SK-MEL-5 (cell line): Measurements from ENCODE around the gene MAP3K20. TPM values are rescaled to one million over a fixed set of nuclear protein-coding genes. Genes with fewer than 3 reads are reported as not detected.
A peak's percentile ranks its signal among the peaks of the same experiment; 100 is the strongest.

Source experiments
- DNase-seq: peaks from one replicate; pipeline ENCODE4 v3.0.0-alpha.2; 2016; ENCODE audit warnings: low read depth, low spot score
- in situ Hi-C: cut with HindIII; loops from 2 replicates; pipeline ENCODE4 v1.10.0; 2016; ENCODE audit warnings: low sequenced_read_pairs, high pct_unique_total_duplicates, low pct_unique_long_range_greater_than_20kb
- total RNA-seq: library from RNA; depleted of rRNA; stranded (reverse); fragments of >200 nt; shearing (Covaris generic); gene quantifications from 2 replicates; pipeline ENCODE4 v1.2.3, GENCODE V29; 2014

Gene MAP3K20
- total RNA-seq, 1 experiment from 2014 or later: 11.2 TPM

DNA sequence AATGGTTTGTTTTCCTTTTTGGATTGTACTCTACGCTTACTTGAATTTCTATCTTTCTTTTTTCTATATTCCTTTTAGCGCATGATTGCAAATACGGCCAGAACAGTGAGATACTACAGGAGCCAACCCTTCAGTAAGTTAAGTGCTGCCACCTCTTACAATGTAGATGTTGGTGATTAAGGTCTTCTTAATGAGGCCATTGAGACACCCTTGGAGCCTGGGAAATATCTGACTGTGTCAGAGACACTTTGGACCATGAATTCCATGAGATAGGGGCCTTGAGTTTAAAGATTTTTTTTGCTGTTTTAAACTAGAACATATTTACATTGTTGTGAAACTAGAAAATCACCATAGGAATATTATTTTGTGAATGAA lies 27.1 kb upstream of the MAP3K20 start:
- in situ Hi-C loops: no loop called here
- no peak for DNase-seq

DNA sequence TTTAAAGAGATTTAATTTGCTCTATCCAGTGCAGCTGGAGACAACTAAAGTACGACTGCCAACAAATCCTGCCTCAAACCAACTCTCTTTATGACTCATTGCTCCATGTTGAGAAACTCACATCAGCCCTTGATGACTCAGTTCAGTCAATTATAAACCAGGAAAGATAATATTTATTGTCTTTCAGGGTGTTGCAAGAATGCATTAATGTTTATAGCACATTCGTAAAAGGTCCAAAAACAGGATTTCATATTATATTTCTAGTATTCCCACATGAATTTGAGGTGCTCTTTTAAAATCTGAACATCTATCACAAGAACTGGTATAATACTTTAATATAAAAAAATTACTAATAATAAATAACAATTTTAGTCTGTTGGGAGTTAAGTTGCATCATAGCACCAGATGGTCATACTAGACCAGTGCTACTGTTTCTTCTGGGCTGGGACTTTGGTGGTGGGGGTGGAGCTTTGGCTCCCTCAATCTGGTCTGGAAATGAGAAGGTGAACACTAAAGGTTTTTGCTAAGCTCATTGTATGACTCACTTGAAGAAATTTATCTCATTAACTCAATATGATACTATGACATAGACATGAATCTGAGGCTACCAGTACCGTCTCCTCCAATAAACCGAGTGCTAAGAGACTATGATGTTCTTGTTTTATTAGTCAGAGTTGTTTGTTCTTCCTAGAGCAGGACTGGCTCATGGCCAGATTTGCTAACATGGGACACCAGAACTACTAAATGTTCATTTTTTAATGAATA lies 26.6 kb upstream of the MAP3K20 start:
- peak; percentile 59 for DNase-seq
- in situ Hi-C loops: no loop called here

DNA sequence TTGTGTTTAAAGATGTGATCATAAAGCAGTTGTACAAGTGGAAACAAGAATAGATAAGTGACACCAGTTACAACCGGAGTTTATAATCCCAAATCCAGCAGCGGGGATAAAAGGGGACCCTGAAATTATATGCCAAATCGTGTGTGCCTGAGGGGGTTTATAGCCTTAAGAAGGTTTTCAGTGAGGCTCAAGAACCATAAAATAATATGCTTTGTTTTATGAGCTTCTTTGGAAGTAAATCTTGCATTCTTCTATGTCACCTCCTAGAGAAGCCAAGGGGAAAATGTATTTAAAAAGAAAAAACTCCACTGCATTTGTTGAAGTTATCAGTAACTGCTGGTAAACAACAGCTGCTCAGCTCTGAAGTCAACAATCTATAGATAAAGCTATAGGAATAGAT lies 25.8 kb upstream of the MAP3K20 start:
- DNase-seq: no peak
- in situ Hi-C loops: no loop called here

DNA sequence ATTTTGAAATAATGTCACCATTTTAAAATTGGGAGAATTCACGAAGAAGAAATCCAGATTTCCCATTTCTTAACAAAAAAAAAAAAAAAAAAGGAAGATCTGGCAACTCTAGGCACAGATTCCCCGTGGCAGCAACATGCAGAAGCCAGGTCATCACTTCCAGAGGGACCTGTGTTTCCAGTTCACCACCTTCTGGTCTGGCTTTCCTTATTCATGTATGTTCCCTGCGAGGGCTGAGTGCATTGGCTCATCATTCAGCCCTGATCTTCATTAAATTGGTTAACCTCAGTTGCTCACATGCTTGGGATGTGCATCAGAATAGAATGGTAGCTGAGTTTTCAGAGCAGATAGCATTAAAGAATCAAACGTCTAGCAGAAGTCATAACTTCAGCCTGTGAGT lies 25.0 kb upstream of the MAP3K20 start:
- no peak for DNase-seq
- in situ Hi-C loops: no loop called here

DNA sequence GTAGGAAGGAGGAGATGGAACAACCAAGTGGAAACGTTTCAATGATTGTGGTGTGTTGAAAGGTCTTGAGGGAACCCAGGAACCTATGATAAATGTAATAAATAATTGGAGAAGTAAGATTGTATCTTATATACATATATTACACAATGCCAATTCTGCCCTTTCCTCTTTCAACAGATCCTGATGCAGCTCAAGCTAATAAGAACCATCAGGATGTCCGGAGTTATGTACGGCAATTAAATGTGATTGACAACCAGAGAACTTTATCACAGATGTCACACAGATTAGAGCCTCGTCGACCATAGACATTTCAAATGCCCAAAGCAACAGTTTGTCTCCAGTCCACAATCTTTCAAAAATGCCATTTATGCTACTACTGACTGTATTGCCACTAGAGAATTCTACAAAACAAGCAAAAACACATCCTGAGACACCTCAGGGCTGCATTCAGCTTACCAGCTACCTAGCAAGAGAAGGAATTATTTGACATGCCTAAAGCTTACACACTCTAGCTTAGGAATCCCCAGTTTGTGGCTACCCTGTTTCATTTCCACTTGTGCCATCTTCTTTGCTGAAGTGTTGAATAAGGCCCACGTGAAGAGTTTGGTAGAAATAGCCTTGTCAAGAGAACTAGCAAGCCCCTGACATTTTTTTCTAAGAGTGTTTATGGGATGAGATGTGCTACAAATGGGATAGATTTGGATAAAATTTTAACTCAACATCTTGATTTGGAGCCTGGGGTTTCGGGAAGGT lies 24.0 kb upstream of the MAP3K20 start:
- in situ Hi-C loops: no loop called here
- no peak for DNase-seq

DNA sequence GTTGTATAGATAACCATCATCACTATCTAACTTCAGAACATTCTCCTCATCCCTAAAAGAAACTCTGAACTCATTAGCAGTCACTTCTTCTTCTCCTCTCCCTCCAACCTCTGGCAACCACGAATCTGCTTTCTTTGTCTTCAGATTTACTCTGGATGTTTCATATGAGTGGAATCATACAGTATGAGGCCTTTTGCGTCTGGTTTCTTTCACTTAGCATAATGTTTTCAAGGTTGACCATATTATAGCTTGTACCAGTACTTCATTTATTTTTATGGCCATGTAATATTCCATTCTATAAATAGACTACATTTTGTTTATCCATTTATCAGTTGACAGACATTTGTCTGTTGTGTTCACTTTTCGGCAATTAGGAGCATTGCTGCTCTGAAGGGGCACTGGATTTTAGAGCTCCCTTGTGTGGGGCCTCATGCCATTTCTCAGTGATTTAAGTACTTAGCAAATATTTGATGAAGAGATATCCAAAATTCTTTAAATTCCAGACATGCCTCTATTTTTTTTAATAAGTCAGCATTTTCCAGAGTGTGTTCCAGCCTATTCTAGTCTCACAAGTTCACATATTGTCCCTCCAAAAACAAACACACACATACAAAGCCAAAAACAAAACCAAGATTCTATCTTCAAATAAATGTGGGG lies 22.5 kb upstream of the MAP3K20 start:
- in situ Hi-C loops: no loop called here
- no peak for DNase-seq

DNA sequence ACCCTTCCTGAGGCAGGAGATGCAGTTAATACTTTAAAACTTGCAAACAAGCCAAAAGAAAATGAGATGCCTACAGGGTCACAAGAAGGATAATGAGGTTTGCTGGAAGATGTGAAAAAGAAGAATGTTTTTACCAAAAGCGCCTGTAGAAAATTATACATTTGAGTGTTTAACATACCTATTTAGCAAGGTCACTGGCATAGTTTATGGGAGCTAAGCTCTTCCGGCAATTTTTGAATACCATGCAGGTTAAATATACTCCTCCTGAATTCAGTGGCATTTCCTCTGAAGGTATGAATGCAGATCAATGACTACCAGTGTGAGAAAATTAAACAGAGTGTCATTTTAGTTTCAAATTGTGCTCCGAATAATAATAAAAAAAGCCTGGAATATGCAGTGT lies 21.2 kb upstream of the MAP3K20 start:
- DNase-seq: no peak
- in situ Hi-C loops: no loop called here

DNA sequence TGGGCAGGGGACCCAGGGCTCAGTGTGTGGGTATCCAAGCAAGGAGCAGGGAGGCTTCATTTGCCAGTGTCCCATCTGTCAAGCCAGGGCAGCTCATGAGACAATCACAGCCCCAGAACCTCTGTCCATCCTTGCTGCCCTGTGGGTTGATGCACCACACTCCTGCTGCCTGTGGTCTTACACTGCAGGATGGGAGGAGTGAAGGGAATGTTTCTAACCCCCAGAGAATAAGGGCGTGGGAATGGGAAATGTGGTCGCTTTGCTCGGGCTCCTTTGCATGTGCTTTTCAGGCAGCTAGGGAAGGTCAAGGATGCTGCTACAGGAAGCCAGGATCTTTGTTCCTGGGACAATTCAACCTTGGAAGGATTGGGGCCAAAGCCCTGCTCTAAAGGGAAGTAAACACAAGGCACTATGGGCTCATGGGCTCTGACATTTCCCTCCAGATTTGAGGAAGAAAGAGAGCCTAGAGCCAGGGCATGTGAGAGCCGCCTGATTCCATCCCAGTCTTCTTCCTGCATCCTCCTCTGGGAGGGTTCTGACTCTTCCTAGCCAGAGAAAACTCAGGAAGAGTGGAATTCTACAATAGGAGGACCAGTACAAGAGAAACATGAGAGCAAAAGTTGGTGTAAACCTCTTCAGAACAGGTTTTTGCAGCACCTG lies 18.8 kb upstream of the MAP3K20 start:
- in situ Hi-C loops: no loop called here
- DNase-seq: peak; percentile 17

DNA sequence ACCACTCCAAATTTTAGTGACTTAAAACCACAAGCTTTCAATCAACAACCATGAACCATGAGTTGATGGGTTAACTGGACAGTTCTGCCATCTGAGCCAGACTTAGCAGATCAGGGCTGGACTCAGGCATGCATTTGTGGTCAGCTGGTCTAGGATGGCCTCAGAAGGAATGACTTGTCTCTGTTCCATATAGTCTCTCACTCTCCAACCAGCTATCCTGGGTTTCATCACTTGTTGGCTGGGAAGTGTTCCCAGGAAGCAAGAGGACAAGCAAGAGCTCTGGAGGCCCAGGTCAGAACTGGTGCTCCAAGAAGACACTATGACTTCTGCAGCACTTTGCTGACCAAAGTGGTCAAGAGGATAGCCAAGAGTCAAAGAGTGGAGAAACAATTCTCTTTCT lies 17.5 kb upstream of the MAP3K20 start:
- in situ Hi-C loops: no loop called here
- no peak for DNase-seq

DNA sequence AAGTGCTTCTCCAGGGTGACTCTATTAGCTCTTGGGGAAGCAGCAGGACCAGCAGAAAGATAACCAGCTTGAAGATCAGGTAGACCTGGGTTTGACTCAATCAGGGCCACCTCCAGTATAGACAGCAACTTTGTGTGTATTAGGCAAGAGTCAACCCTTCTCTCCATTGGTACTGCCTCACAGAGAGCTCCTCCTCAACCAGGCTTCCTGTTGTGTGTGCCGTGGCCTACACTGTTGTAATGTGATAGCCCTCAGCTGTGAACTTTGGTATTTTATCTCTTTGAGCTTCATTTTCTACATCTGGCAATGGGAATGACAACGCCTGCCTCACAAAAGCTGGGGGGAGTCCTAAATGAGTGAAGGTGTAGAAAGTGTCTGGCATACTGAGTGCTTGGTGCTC lies 17.0 kb upstream of the MAP3K20 start:
- no peak for DNase-seq
- in situ Hi-C loops: no loop called here

DNA sequence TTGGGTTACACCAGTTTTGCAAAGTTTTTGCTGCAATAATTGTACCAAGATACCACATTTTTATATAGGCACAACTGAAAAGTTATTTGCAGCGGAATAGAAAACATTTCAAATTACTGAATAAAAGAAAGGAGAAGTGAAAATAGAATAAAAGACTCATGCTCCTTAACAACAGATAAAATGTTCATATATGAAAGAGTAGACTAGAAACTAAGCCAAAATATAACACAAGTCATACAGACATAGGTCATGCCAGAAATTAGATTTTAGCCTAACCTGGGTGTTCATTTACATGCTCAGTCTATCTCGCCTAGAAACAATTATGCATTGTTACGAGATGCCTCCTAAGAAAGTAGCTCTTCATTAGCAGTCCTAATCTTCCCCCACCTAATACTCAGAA lies 16.4 kb upstream of the MAP3K20 start:
- in situ Hi-C loops: no loop called here
- DNase-seq: no peak

DNA sequence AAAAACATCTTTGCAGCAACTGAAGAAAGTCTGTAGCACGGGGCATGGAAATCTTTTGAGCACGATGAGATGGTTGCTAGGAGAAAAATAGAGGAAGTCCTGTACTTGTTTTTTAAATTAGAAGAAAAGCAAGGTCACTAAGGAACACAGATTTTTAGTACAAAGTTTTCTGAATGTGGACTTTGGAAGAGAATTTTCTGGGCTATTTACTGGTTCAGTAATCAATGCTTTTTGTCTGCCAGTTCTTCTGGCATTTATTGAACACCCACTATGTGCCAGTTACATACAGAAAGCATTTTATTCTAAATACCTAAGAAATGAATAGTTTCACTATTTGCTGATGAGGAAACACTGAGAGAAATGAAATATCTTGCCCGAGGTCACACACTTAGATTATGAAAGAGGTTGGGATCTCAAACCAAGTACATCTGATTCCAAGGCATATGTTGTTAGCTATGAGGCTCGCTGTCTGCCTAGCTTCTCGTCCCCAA lies 15.6 kb upstream of the MAP3K20 start:
- in situ Hi-C loops: no loop called here
- peak; percentile 42 for DNase-seq

DNA sequence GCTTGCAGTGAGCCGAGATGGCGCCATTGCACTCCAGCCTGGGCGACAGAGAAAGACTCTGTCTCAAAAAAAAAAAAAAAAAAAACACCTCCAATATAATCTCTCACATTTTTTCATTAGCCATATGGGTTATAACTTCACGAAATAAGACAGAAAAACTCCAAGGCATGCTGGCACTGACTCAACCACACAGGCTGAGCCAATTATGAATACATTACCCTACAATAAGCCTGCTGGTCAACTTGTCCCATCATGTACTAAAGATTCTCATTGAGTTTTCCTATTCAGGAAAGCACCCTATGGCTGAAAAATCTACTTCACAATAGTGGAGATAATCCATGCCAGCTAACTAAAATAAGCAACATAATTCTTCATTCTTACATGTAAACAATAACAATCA lies 12.8 kb upstream of the MAP3K20 start:
- DNase-seq: no peak
- in situ Hi-C loops: no loop called here

DNA sequence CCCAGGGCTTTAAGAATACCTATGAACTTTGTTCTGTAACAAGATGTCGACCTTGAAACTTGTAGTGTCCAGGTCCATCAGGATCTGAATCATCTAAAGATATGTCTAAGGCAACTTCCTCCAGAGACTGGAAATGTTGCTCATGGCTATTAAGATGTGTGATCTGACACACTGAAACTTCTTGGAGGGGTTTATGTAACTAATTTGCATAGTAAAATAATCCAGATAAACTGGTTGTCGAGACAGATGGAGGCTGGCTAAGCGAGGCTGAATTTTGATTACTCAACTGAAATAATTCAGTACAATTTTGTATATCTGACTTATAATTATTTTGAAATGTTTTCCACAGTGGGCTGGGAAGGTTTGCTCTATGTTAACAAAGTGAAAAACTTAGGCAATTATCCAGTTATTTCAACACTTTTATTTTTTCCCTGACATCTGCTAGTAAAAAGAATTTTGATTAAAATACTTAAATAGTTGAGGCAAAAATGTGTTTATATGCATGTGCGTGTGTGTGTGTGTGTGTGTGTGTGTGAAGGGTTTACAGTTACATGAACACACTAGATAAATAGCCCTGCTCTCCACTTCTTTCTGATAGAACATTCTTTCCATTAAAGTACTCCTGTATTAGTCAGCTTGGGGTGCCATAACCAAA lies 11.4 kb upstream of the MAP3K20 start:
- in situ Hi-C loops: no loop called here
- DNase-seq: no peak

DNA sequence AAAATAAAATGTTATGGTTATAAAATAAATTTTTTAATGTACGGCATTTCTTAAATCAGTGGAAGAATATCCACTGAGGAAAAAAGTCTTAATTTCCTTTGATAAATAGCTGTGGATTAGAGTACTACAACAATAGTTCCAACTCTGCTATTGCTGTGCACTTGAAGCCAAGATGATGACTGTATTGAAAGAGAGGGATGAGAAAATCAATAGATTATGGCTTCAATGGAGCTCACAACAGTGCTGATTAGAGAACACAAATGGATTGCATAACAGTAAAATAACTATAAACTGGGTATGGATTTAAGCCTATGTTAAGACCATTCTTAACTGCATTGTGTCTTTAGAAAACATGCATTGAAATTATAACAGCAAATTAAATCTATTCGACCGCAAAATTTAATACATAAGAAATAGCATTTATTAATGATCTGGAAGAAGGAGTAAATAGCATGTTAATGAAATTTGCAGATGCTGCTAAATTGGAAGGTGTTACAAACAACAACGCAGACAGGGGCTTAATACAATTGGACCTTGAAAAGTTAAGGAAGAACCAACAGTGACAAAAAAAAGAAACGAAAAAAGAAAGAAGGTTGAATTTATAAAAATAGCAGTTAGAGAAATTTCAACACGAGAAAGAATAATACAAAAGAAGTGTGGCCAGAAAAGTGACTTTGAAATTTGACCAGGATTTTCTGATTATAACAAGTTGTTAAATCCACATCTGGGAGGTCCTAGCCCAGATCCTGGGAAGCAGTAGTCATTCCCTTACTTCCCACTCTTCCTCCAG lies 8.6 kb upstream of the MAP3K20 start:
- in situ Hi-C loops: no loop called here

DNA sequence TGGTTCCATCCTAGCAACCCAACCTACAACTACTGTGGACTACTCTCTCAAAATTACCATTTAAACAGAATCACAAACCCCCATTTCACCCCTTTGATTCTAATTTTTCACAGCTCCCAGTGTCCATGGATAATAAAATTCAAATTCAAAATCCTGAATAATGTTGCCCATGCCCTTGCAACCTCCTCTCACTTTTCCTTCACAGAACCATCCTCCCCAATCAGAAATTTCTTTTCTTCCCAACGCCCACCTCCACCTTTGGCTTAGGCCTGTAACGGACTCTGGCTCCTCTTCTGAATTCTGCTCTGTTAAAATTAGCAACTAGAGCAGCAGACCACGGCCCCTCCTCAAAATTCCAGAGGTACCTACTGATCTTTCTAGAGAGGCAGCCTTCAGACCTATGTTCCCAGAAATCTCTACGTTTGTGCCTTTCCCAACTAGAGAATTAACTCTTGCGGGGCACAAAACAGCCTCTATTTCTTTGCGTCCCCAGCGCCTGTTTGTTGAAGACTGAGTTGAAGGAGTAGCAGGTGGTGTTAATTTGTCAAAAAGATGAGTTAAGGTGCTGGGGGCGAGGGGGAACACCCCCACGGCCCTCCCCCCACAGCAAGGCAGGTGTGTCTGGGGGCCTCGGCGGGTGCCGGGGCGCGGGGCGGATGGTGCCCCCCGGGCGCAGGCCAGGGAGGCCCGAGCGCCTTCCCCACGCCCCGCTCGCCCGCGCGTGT lies 428 bp upstream of the MAP3K20 start:
- in situ Hi-C loops: no loop called here
- no peak for DNase-seq

More for the DNA sequence above, 8.6 kb upstream of the MAP3K20 start:
- DNase-seq: no peak
